Astrocyte (in vitro differentiated cells and primary cell): ENCODE measurements around the gene ALK. TPM values are rescaled to one million over a fixed set of nuclear protein-coding genes. Genes with fewer than 3 reads are reported as not detected.
A peak's percentile ranks its signal among the peaks of the same experiment; 100 is the strongest.

Source experiments
- DNase-seq: peaks from one replicate; pipeline ENCODE4 v3.0.0-alpha.2; 2010; ENCODE audit warnings: low read depth
- FAIRE-seq: peaks from 2 replicates; lab custom pipeline; 2011; peaks lifted over from hg19 to GRCh38; lab: Jason Lieb, UNC
- H2AFZ ChIP-seq: 2 replicates; pipeline ENCODE4 v1.6.0; 2012; ENCODE audit warnings: low read depth, low read length, inconsistent platforms
- H3K27ac ChIP-seq: 2 replicates; pipeline ENCODE4 v1.5.1; 2011; ENCODE audit warnings: low read depth, low read length, inconsistent platforms
- H3K27me3 ChIP-seq: 2 replicates; pipeline ENCODE4 v1.6.0; 2011; ENCODE audit warnings: low read length, inconsistent platforms; ENCODE audit not compliant: insufficient read depth
- H3K36me3 ChIP-seq: 2 replicates; pipeline ENCODE4 v1.5.1; 2011; ENCODE audit warnings: low read length, inconsistent platforms; ENCODE audit not compliant: insufficient read depth
- H3K4me1 ChIP-seq: 2 replicates; pipeline ENCODE4 v1.5.1; 2011; ENCODE audit warnings: low read length, inconsistent platforms; ENCODE audit not compliant: insufficient read depth
- H3K4me2 ChIP-seq: 2 replicates; pipeline ENCODE4 v1.6.0; 2012; ENCODE audit warnings: low read length, inconsistent platforms
- H3K4me3 ChIP-seq: 2 replicates; pipeline ENCODE4 v1.5.1; 2011; ENCODE audit warnings: low read depth, mild to moderate bottlenecking, low read length, inconsistent platforms; ENCODE audit not compliant: insufficient read depth
- H3K79me2 ChIP-seq: 2 replicates; pipeline ENCODE4 v1.6.0; 2012; ENCODE audit warnings: mild to moderate bottlenecking, low read length, inconsistent platforms; ENCODE audit not compliant: insufficient read depth
- H3K9ac ChIP-seq: 2 replicates; pipeline ENCODE4 v1.6.0; 2012; ENCODE audit warnings: mild to moderate bottlenecking, low read length, inconsistent platforms
- H3K9me3 ChIP-seq: 2 replicates; pipeline ENCODE4 v1.5.1; 2012; ENCODE audit warnings: low read depth, mild to moderate bottlenecking, low read length, inconsistent platforms; ENCODE audit not compliant: insufficient read depth
- H4K20me1 ChIP-seq: 2 replicates; pipeline ENCODE4 v1.6.0; 2012; ENCODE audit warnings: low read length, inconsistent platforms; ENCODE audit not compliant: insufficient read depth
- H3K27ac Mint-ChIP-seq: one replicate; pipeline ENCODE4 v1.8.0; 2021; ENCODE audit warnings: mild to moderate bottlenecking, mixed read lengths; ENCODE audit not compliant: unreplicated experiment
- H3K27me3 Mint-ChIP-seq: one replicate; pipeline ENCODE4 v1.8.0; 2021; ENCODE audit warnings: low read depth, mixed read lengths; ENCODE audit not compliant: unreplicated experiment
- H3K36me3 Mint-ChIP-seq: one replicate; pipeline ENCODE4 v1.8.0; 2021; ENCODE audit warnings: low read depth, mixed read lengths; ENCODE audit not compliant: unreplicated experiment
- H3K4me1 Mint-ChIP-seq: one replicate; pipeline ENCODE4 v1.8.0; 2021; ENCODE audit warnings: low read depth, mixed read lengths; ENCODE audit not compliant: unreplicated experiment
- H3K4me3 Mint-ChIP-seq: one replicate; pipeline ENCODE4 v1.8.0; 2021; ENCODE audit warnings: mild to moderate bottlenecking, moderate library complexity, mixed read lengths; ENCODE audit not compliant: unreplicated experiment
- H3K9me3 Mint-ChIP-seq: one replicate; pipeline ENCODE4 v1.8.0; 2021; ENCODE audit warnings: mild to moderate bottlenecking, mixed read lengths; ENCODE audit not compliant: unreplicated experiment
- CTCF ChIP-seq: IDR thresholded peaks from 2 replicates; pipeline ENCODE4 v1.5.1; 2011; ENCODE audit warnings: low read depth, mild to moderate bottlenecking, inconsistent platforms, low read length, moderate library complexity; ENCODE audit not compliant: insufficient read depth
- EZH2 ChIP-seq: IDR thresholded peaks from 2 replicates; pipeline ENCODE4 v1.6.1; 2012; ENCODE audit warnings: mild to moderate bottlenecking, low read length, inconsistent platforms; ENCODE audit not compliant: insufficient read depth
- total RNA-seq: library from RNA; stranded (reverse); gene quantifications from 2 replicates; pipeline ENCODE4 v1.2.1, GENCODE V29; 2021

The ALK gene
- total RNA-seq, 1 donor from 2014 or later, result 0.16 TPM

- H3K27me3 Mint-ChIP-seq, result peaks cover 62% of the 10 kb centered on the region
- H3K36me3 Mint-ChIP-seq, result no peaks in the 10 kb centered on the region
Observed at GRCh38 chr2:29223851-29224692, 697.3 kb downstream of the ALK start.

GRCh38 chr2:29223257-29223656 is 698.1 kb downstream of the ALK start:
- no peak overlapping the region for H3K27ac Mint-ChIP-seq
- no peak for FAIRE-seq
- no peak overlapping the region for H3K4me3 Mint-ChIP-seq
- TF ChIP-seq EZH2, result no peak
- TF ChIP-seq CTCF, result no peak
- H3K9me3 Mint-ChIP-seq, result peaks cover 7% of the 10 kb centered on the region
- Histone ChIP-seq H3K79me2 (no peaks in the 10 kb centered on the region), H4K20me1 (no peaks in the 10 kb centered on the region), H3K36me3 (no peaks in the 10 kb centered on the region), H3K27me3 (peaks cover 10% of the 10 kb centered on the region), H3K9ac (no peak overlapping the region), H3K27ac (no peak overlapping the region), H2AFZ (no peak overlapping the region), H3K4me2 (no peak overlapping the region), H3K9me3 (no peaks in the 10 kb centered on the region), H3K4me1 (peaks cover under 1% of the 10 kb centered on the region), H3K4me3 (no peak overlapping the region)
- no peak for DNase-seq
- peaks cover 68% of the 10 kb centered on the region for H3K27me3 Mint-ChIP-seq
- H3K36me3 Mint-ChIP-seq, result no peaks in the 10 kb centered on the region
- peaks cover 31% of the 10 kb centered on the region for H3K4me1 Mint-ChIP-seq

More at GRCh38 chr2:29223851-29224692, 697.3 kb downstream of the ALK start:
- FAIRE-seq, result no peak
- peaks cover 10% of the 10 kb centered on the region for H3K27me3 ChIP-seq
- H3K4me3 ChIP-seq, result no peak overlapping the region
- peak overlapping the region; percentile 36 for H3K4me2 ChIP-seq
- Mint-ChIP-seq H3K4me3 (no peak overlapping the region), H3K27ac (no peak overlapping the region), H3K9me3 (peaks cover 7% of the 10 kb centered on the region), H3K4me1 (peaks cover 34% of the 10 kb centered on the region)
- H3K4me1 ChIP-seq, result peaks cover 3% of the 10 kb centered on the region
- H2AFZ ChIP-seq, result no peak overlapping the region
- TF ChIP-seq CTCF, result no peak
- TF ChIP-seq EZH2, result no peak
- no peaks in the 10 kb centered on the region for H3K9me3 ChIP-seq
- H4K20me1 ChIP-seq, result no peaks in the 10 kb centered on the region
- DNase-seq, result peak; percentile 69
- no peak overlapping the region for H3K9ac ChIP-seq
- no peaks in the 10 kb centered on the region for H3K36me3 ChIP-seq
- no peaks in the 10 kb centered on the region for H3K79me2 ChIP-seq
- H3K27ac ChIP-seq, result no peak overlapping the region
